IMR-90 (cell line): ENCODE measurements around the gene ZNHIT2. TPM values are rescaled to one million over a fixed set of nuclear protein-coding genes. Genes with fewer than 3 reads are reported as not detected.
A peak's percentile ranks its signal among the peaks of the same experiment; 100 is the strongest.

Experiments used
- ATAC-seq: fragments of 200-7000 bp; cut with Tn5 transposase; 2 replicates; pipeline ENCODE4 v1.9.1; 2020; ENCODE audit warnings: low read depth, mild to moderate bottlenecking, moderate library complexity
- BruUV-seq: library from RNA; stranded (reverse); fragments of 400-500 nt; replicated peaks from 2 replicates; lab custom pipeline; 2021; lab: Mats Ljungman, UMichigan
- CTCF ChIA-PET: fragments of 300-600 bp; formaldehyde crosslinking; extraction: SDS; loops from one replicate; lab custom pipeline; 2021; ENCODE audit warnings: antibody characterized with exemption; lab: Yijun Ruan, JAX
- POLR2A ChIA-PET: fragments of 300-600 bp; sonication (Branson Sonifier 250); formaldehyde crosslinking; loops from one replicate; lab custom pipeline; 2022; ENCODE audit warnings: antibody characterized with exemption; ENCODE audit not compliant: unreplicated experiment; lab: Charles Lee
- DNase-seq: peaks from one replicate; pipeline ENCODE4 v3.0.0; 2013
- H2AFZ ChIP-seq: replicated peaks from 2 replicates; pipeline ENCODE3; 2013; ENCODE audit warnings: low read length, mild to moderate bottlenecking; ENCODE audit not compliant: poor library complexity
- H2AK5ac ChIP-seq: 2 replicates; pipeline ENCODE4 v1.6.1; 2013; ENCODE audit warnings: low read depth, low read length, inconsistent platforms
- H2AK9ac ChIP-seq: replicated peaks from 2 replicates; pipeline ENCODE3; 2013; ENCODE audit warnings: mild to moderate bottlenecking, low read depth, low read length, moderate library complexity; ENCODE audit not compliant: poor library complexity
- H2BK120ac ChIP-seq: 2 replicates; pipeline ENCODE4 v1.6.1; 2013; ENCODE audit warnings: low read depth, low read length, inconsistent platforms
- H2BK15ac ChIP-seq: 3 replicates; pipeline ENCODE4 v1.6.1; 2013; ENCODE audit warnings: low read depth, low read length, inconsistent platforms
- H2BK20ac ChIP-seq: 2 replicates; pipeline ENCODE4 v1.6.1; 2013; ENCODE audit warnings: low read depth, mild to moderate bottlenecking, inconsistent platforms, low read length, moderate library complexity
- H2BK5ac ChIP-seq: 2 replicates; pipeline ENCODE4 v1.6.1; 2013; ENCODE audit warnings: mild to moderate bottlenecking, low read depth, low read length, inconsistent platforms; ENCODE audit not compliant: poor library complexity, severe bottlenecking
- H3K14ac ChIP-seq: replicated peaks from 2 replicates; pipeline ENCODE4 v1.6.1; 2013; ENCODE audit warnings: low read depth, low read length, inconsistent platforms
- H3K18ac ChIP-seq: 2 replicates; pipeline ENCODE4 v1.6.1; 2013; ENCODE audit warnings: low read depth, low read length, control low read depth
- H3K23ac ChIP-seq: 2 replicates; pipeline ENCODE4 v1.6.1; 2013; ENCODE audit warnings: low read depth, low read length, inconsistent platforms
- H3K27ac ChIP-seq: 2 replicates; pipeline ENCODE4 v1.5.1; 2013; ENCODE audit warnings: mild to moderate bottlenecking, control low read depth, low read length; ENCODE audit not compliant: insufficient read depth
- H3K27me3 ChIP-seq: 2 replicates; pipeline ENCODE4 v1.6.1; 2013; ENCODE audit warnings: low read length; ENCODE audit not compliant: control insufficient read depth, insufficient read depth
- H3K36me3 ChIP-seq: 2 replicates; pipeline ENCODE4 v1.6.1; 2013; ENCODE audit warnings: low read length, mixed read lengths; ENCODE audit not compliant: control insufficient read depth, insufficient read depth
- H3K4ac ChIP-seq: 2 replicates; pipeline ENCODE4 v1.6.1; 2013; ENCODE audit warnings: low read depth, low read length, inconsistent platforms
- H3K4me1 ChIP-seq: 2 replicates; pipeline ENCODE4 v1.6.1; 2013; ENCODE audit warnings: low read length, mixed read lengths; ENCODE audit not compliant: control insufficient read depth, insufficient read depth
- H3K4me2 ChIP-seq: 2 replicates; pipeline ENCODE4 v1.6.1; 2013; ENCODE audit warnings: low read depth, mild to moderate bottlenecking, control low read depth, low read length, moderate library complexity
- H3K4me3 ChIP-seq: 2 replicates; pipeline ENCODE4 v1.5.1; 2013; ENCODE audit warnings: low read depth, mild to moderate bottlenecking, control low read depth, low read length, moderate library complexity; ENCODE audit not compliant: insufficient read depth
- H3K56ac ChIP-seq: 2 replicates; pipeline ENCODE4 v1.6.1; 2013; ENCODE audit warnings: low read length, inconsistent platforms; ENCODE audit not compliant: insufficient read depth; ENCODE audit errors: extremely low read depth
- H3K79me1 ChIP-seq, 2 experiments: 2 replicates each; pipeline ENCODE4 v1.6.1; 2013; ENCODE audit warnings: low read length in 2 of 2, inconsistent platforms in 1 of 2, low read depth in 1 of 2
- H3K9ac ChIP-seq: 2 replicates; pipeline ENCODE4 v1.6.1; 2013; ENCODE audit warnings: low read depth, low read length, control low read depth
- H3K9me1 ChIP-seq: 2 replicates; pipeline ENCODE4 v1.6.1; 2013; ENCODE audit warnings: low read length, inconsistent platforms; ENCODE audit not compliant: insufficient read depth
- H3K9me3 ChIP-seq: 2 replicates; pipeline ENCODE4 v1.6.1; 2013; ENCODE audit warnings: low read length; ENCODE audit not compliant: control insufficient read depth, insufficient read depth
- H4K20me1 ChIP-seq: 2 replicates; pipeline ENCODE4 v1.6.1; 2013; ENCODE audit warnings: low read length, inconsistent platforms; ENCODE audit not compliant: insufficient read depth
- H4K5ac ChIP-seq: 2 replicates; pipeline ENCODE4 v1.6.1; 2013; ENCODE audit warnings: mild to moderate bottlenecking, low read depth, low read length, control low read depth
- H4K8ac ChIP-seq, 2 experiments: 2 replicates each; pipeline ENCODE4 v1.6.1; 2013; ENCODE audit warnings: low read depth in 2 of 2, low read length in 2 of 2, control low read depth in 1 of 2, inconsistent platforms in 1 of 2
- H4K91ac ChIP-seq: 2 replicates; pipeline ENCODE4 v1.6.1; 2013; ENCODE audit warnings: low read depth, low read length, inconsistent platforms; ENCODE audit not compliant: insufficient read depth
- CTCF ChIP-seq: conservative IDR thresholded peaks from 2 replicates; pipeline ENCODE4 v1.5.1; 2012; ENCODE audit warnings: mild to moderate bottlenecking, low read depth, low read length, improper control_type of control experiment
- ELK1 ChIP-seq: fragments of 150-350 bp; IDR thresholded peaks from 2 replicates; pipeline ENCODE4 v1.6.1; 2016; ENCODE audit warnings: low read depth, mild to moderate bottlenecking, low read length, moderate library complexity, borderline replicate concordance
- FOS ChIP-seq: fragments of 150-350 bp; IDR thresholded peaks from 2 replicates; pipeline ENCODE4 v1.6.1; 2016; ENCODE audit warnings: low read depth, low read length
- NFE2L2 ChIP-seq: fragments of 150-350 bp; IDR thresholded peaks from 2 replicates; pipeline ENCODE4 v1.6.1; 2016; ENCODE audit warnings: low read depth, mild to moderate bottlenecking, low read length
- USF2 ChIP-seq: fragments of 150-350 bp; IDR thresholded peaks from 2 replicates; pipeline ENCODE4 v1.6.1; 2017; ENCODE audit warnings: mild to moderate bottlenecking, antibody characterized with exemption, low read length, low read depth
- WGBS, 2 experiments: methylation state at CpG; one replicate each; pipeline versions ENCODE4 v1.1.5 to v1.1.7; 2013; ENCODE audit warnings: missing lambda C conversion rate in 2 of 2; ENCODE audit not compliant: insufficient read length in 1 of 2; ENCODE audit errors: extremely low coverage in 2 of 2; 5-methylcytosine and 5-hydroxymethylcytosine counted together
- dilution Hi-C: fragments of 300-500 bp; cut with HindIII; formaldehyde crosslinking; loops from one replicate; pipeline ENCODE4 v1.14.3; 2018; ENCODE audit warnings: low sequenced_read_pairs; ENCODE audit not compliant: unreplicated experiment
- in situ Hi-C: fragments of 300-500 bp; cut with MboI; formaldehyde crosslinking; loops from 3 replicates; pipeline ENCODE4 v1.14.3; 2019; ENCODE audit warnings: low sequenced_read_pairs, inconsistent platforms, mixed read lengths
- intact Hi-C: fragments of 100-400 bp; cut with micrococcal nuclease; formaldehyde crosslinking; loops from 2 replicates; pipeline ENCODE4 v1.10.0; 2022
- polyA plus RNA-seq, 3 experiments: library from polyadenylated mRNA; depleted of rRNA; stranded (reverse); fragments of >200 nt; gene quantifications; 2 replicates each; pipeline ENCODE4 v1.2.3, GENCODE V29; 2012; ENCODE audit warnings: low replicate concordance in 1 of 3
- total RNA-seq: library from RNA; depleted of rRNA; stranded (reverse); fragments of >200 nt; gene quantifications from 2 replicates; pipeline ENCODE4 v1.2.3, GENCODE V29; 2012

The ZNHIT2 gene
- total and polyA plus RNA-seq, 2 of the 4 experiments (the other 2 are of a cell fraction) = 3.9 to 5.9 TPM

- H3K9me1 ChIP-seq = no peaks in the 10 kb centered on the region; the same call in 1 of the 2 replicates
- H4K91ac ChIP-seq = no peak overlapping the region
- dilution Hi-C loops (no loop called here), intact Hi-C loops (no loop called here), in situ Hi-C loops (no loop called here)
- H2BK15ac ChIP-seq = no peak overlapping the region
- no peak overlapping the region for H3K4me2 ChIP-seq
- WGBS, 2 experiments = no CpG with 5 or more reads among the region's 9 CpGs
- H2AK5ac ChIP-seq = no peak overlapping the region
- peak overlapping the region; percentile 9 for H2AFZ ChIP-seq
- no peak overlapping the region for H3K9ac ChIP-seq
- H3K27me3 ChIP-seq = no peaks in the 10 kb centered on the region; the same call in 1 of the 2 replicates
- H4K20me1 ChIP-seq = no peaks in the 10 kb centered on the region
- no peak for TF ChIP-seq FOS
- TF ChIP-seq CTCF = no peak
- TF ChIP-seq NFE2L2 = no peak
- no peak for TF ChIP-seq ELK1
- TF ChIP-seq USF2 = no peak
- H3K4me3 ChIP-seq = no peak overlapping the region
- no TSS peak for BruUV-seq
- no peaks in the 10 kb centered on the region for H3K9me3 ChIP-seq
- H3K14ac ChIP-seq = no peak overlapping the region
- ChIA-PET POLR2A (no interaction called here), CTCF (interaction anchor here (0.6 kb wide), 1 partner anchor 228 kb away, joined by 3 read pairs; no protein-coding TSS in a partner anchor)
- no peak overlapping the region for H3K56ac ChIP-seq
- no peak overlapping the region for H3K4ac ChIP-seq
- H4K5ac ChIP-seq = no peak overlapping the region
- no peak overlapping the region for H4K8ac ChIP-seq
- DNase-seq = peak; percentile 16
- H2AK9ac ChIP-seq = no peak overlapping the region
- no peak overlapping the region for H2BK5ac ChIP-seq
- no peak overlapping the region for H3K27ac ChIP-seq
- H2BK20ac ChIP-seq = no peak overlapping the region
- H3K79me1 ChIP-seq = no peaks in the 10 kb centered on the region
- H3K18ac ChIP-seq = no peak overlapping the region
- H3K4me1 ChIP-seq = no peaks in the 10 kb centered on the region
- no peak overlapping the region for H2BK120ac ChIP-seq
- H3K23ac ChIP-seq = no peak overlapping the region
- no peaks in the 10 kb centered on the region for H3K36me3 ChIP-seq
- ATAC-seq = no peak
Observed at GRCh38 chr11:65069217-65069616, 48.3 kb downstream of the ZNHIT2 start.
